ENCODE data around the gene CHPF. TPM values are rescaled to one million over a fixed set of nuclear protein-coding genes. Genes with fewer than 3 reads are reported as not detected.

The CHPF gene
- total RNA-seq, 2 donors from 2014 or later: 14.0 to 27.6 TPM

DNA sequence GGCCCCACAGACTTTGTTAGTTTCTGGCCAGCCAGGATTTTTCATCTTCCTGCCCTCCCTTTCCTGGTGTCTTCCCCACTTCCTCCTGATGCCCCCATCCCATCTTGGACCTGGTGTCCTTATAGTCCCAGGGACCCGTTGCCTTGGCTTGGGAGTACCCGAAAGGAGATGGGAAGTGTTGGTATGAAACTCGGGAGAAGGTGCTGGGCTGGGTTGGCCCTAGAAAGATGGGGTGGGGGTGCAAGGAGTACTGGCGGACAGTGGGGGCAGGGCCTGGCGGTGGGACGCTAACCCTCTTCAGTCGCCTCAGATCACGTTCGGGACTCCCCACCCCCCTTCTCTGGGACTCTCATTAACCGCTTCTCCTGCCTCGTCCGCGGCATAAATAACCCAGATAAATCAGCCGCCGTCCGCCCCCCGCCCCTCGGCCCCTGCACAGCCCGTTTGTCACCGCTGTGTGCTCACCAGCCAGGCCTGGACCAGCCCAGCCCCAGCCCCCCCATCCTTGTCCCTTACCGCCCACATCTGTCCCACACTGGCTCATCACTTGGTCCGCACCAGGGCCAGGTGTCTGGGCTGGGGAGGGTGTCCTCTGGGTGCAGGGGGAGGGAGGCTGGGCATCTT is 33.0 kb downstream of the CHPF start:
- H3K4me1 Mint-ChIP-seq: peaks cover 23% of the 10 kb centered on the region
- H3K4me3 Mint-ChIP-seq: peak overlapping the region; percentile 34
- H3K9me3 Mint-ChIP-seq: no peaks in the 10 kb centered on the region
- no peak for ATAC-seq (replicated peaks)
- peaks cover 49% of the 10 kb centered on the region for H3K27me3 Mint-ChIP-seq
- H3K27ac Mint-ChIP-seq: no peak overlapping the region
- peaks cover 23% of the 10 kb centered on the region for H3K36me3 Mint-ChIP-seq (ENCODE audit: low read depth)

- Mint-ChIP-seq H3K27me3 (peaks cover 47% of the 10 kb centered on the region), H3K4me1 (peaks cover 23% of the 10 kb centered on the region), H3K4me3 (peak overlapping the region; percentile 34), H3K36me3 (ENCODE audit: low read depth) (peaks cover 30% of the 10 kb centered on the region), H3K27ac (no peak overlapping the region), H3K9me3 (no peaks in the 10 kb centered on the region)
- ATAC-seq (replicated peaks): peak; percentile 79
Observed at GRCh38 chr2:219509780-219510511, 33.7 kb downstream of the CHPF start.

- peak overlapping the region; percentile 34 for H3K4me3 Mint-ChIP-seq
- H3K27me3 Mint-ChIP-seq: peaks cover 46% of the 10 kb centered on the region
- H3K36me3 Mint-ChIP-seq (ENCODE audit: low read depth): peaks cover 38% of the 10 kb centered on the region
- H3K27ac Mint-ChIP-seq: no peak overlapping the region
- H3K4me1 Mint-ChIP-seq: peaks cover 28% of the 10 kb centered on the region
- peak; percentile 45 for ATAC-seq (replicated peaks)
- no peaks in the 10 kb centered on the region for H3K9me3 Mint-ChIP-seq
Observed at GRCh38 chr2:219508971-219509779, 34.4 kb downstream of the CHPF start.

DNA sequence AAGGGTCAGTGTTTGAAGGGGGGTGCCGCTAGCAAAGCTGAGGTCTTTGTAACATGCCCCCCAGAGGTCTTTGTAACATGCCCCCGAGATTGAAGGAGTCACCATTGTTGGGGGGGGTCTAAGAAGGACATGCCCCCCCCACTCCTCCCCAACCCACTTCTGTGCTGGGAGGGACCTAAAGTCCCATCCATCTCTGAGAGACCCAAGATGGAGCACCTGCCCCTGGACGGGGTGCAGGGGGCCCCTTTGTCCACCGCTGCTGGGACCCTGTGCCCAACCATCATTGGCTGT is 35.2 kb downstream of the CHPF start:
- Mint-ChIP-seq H3K4me1 (peaks cover 21% of the 10 kb centered on the region), H3K4me3 (no peak overlapping the region), H3K36me3 (ENCODE audit: low read depth) (peaks cover 46% of the 10 kb centered on the region), H3K27ac (no peak overlapping the region), H3K27me3 (peaks cover 38% of the 10 kb centered on the region), H3K9me3 (no peaks in the 10 kb centered on the region)
- ATAC-seq (replicated peaks): no peak

DNA sequence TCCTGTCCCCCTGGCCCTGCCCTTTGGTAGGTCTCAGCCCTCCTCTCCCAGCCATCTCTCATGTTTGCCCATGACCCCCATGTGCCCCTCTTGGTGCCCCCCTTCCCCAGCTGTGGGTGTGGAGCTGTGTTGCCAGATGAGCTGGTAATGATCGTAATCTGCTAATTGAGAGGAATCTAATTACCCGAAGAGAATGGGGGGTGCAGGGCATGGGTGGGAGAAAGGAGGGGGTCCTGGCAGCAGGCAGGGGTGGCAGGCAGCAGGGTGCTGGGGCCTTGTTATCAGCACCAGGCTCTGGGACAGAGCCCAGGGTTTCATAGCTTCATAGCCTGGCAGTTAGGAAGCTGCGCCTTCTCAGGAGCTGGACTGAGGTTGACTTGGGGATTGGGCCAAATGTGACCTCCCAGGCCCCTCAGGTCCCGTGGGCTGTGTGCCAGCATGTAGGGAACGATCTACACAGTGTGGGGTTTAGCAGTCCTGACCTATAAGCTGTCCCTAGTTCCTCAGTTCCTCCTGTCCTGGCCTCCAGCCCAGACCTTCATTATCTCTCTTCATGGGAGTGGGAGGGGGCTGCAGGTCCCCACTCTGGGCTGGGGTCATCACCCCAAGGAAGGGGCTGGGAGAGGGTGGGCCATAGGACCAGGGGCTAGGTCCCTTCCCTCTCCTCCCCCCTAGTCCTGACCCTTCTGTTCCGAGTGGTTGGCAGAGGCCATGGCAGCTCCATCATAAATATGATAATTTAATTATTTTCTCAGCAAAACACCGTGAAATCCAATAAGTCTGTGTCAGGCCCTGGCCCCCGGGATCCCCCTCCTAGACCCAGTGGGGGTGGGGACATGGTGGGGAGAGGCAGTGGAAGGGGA is 35.8 kb downstream of the CHPF start:
- H3K4me3 Mint-ChIP-seq: no peak overlapping the region
- H3K9me3 Mint-ChIP-seq: no peaks in the 10 kb centered on the region
- no peak for ATAC-seq (replicated peaks)
- peaks cover 51% of the 10 kb centered on the region for H3K36me3 Mint-ChIP-seq (ENCODE audit: low read depth)
- H3K27me3 Mint-ChIP-seq: peaks cover 33% of the 10 kb centered on the region
- H3K4me1 Mint-ChIP-seq: peaks cover 18% of the 10 kb centered on the region
- no peak overlapping the region for H3K27ac Mint-ChIP-seq

- Mint-ChIP-seq H3K9me3 (no peaks in the 10 kb centered on the region), H3K27ac (no peak overlapping the region), H3K4me3 (no peak overlapping the region), H3K27me3 (peaks cover 27% of the 10 kb centered on the region), H3K4me1 (peaks cover 18% of the 10 kb centered on the region), H3K36me3 (ENCODE audit: low read depth) (peaks cover 60% of the 10 kb centered on the region)
- ATAC-seq (replicated peaks): no peak
Observed at GRCh38 chr2:219506802-219507526, 36.6 kb downstream of the CHPF start.

- Mint-ChIP-seq H3K4me1 (peaks cover 21% of the 10 kb centered on the region), H3K27me3 (peaks cover 22% of the 10 kb centered on the region), H3K4me3 (no peak overlapping the region), H3K27ac (no peak overlapping the region), H3K9me3 (no peaks in the 10 kb centered on the region), H3K36me3 (ENCODE audit: low read depth) (peaks cover 67% of the 10 kb centered on the region)
- no peak for ATAC-seq (replicated peaks)
Observed at GRCh38 chr2:219506153-219506801, 37.3 kb downstream of the CHPF start.

- peaks cover 15% of the 10 kb centered on the region for H3K27me3 Mint-ChIP-seq
- H3K36me3 Mint-ChIP-seq (ENCODE audit: low read depth): peaks cover 71% of the 10 kb centered on the region
- no peak overlapping the region for H3K27ac Mint-ChIP-seq
- ATAC-seq (replicated peaks): no peak
- H3K4me1 Mint-ChIP-seq: peaks cover 21% of the 10 kb centered on the region
- H3K4me3 Mint-ChIP-seq: no peak overlapping the region
- H3K9me3 Mint-ChIP-seq: no peaks in the 10 kb centered on the region
Observed at GRCh38 chr2:219505585-219505984, 38.0 kb downstream of the CHPF start.

DNA sequence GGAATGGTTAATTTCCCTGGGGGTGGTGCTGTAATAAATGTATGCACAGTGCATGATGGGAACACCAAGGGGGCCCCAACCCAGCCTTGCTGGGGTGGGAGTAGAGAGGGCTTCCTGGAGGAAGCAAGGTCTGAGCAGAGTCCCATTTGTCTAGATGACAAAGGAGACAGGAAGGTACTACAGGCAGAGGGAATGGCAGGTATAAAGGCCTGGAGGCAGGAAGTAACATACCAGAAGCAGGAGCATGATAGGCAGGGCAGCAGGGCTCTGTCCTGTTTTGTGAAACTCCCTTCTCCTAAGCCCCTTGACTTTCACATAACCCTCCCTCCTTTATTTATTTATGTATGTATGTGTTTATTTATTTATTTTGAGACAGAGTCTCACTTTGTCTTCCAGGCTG is 41.0 kb downstream of the CHPF start:
- peaks cover 24% of the 10 kb centered on the region for H3K4me1 Mint-ChIP-seq
- peaks cover 77% of the 10 kb centered on the region for H3K36me3 Mint-ChIP-seq (ENCODE audit: low read depth)

DNA sequence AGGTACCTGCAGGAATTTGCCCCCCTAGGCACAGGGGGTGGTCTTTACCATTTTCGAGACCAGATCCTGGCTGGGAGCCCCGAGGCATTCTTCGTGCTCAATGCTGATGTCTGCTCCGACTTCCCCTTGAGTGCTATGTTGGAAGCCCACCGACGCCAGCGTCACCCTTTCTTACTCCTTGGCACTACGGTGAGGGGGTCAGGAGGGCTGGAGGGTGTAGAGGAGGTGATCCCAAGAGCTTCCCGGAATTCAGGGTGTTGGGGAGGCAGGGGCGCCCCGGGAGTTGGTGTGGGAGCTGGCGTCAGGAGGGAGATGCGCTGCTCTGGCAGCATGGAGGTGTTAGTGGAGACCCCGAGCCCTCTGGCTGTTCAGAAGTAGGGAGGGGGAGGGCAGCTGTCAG is 41.8 kb downstream of the CHPF start:
- ATAC-seq (replicated peaks): no peak
- Mint-ChIP-seq H3K27me3 (peaks cover 5% of the 10 kb centered on the region), H3K36me3 (ENCODE audit: low read depth) (peaks cover 70% of the 10 kb centered on the region), H3K4me1 (peaks cover 24% of the 10 kb centered on the region), H3K27ac (no peak overlapping the region), H3K4me3 (no peak overlapping the region), H3K9me3 (no peaks in the 10 kb centered on the region)

More for the DNA sequence above, 41.0 kb downstream of the CHPF start:
- Mint-ChIP-seq H3K27ac (no peak overlapping the region), H3K27me3 (peaks cover 4% of the 10 kb centered on the region), H3K4me3 (no peak overlapping the region), H3K9me3 (no peaks in the 10 kb centered on the region)
- no peak for ATAC-seq (replicated peaks)

DNA sequence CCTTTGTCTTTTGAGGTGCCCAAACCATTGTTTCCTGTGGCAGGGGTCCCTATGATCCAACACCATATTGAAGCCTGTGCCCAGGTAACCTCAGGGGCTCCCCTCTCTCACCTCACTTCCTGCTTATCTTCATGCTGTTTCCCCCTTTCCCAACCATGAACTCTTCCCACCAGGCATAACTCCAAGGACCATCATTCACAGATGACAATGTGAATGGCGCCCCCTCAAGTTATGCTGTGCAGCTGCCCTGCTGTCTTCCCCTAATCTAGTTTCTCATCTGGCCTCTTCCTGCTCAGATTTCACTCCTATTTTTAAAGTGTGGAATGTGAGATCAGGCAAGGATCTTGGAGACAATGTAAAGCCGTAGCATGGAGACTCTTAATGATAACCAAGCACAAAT is 43.5 kb downstream of the CHPF start:
- ATAC-seq (replicated peaks): no peak
- H3K27ac Mint-ChIP-seq: peak overlapping the region; percentile 87

GRCh38 chr2:219499555-219499954 is 44.1 kb downstream of the CHPF start:
- no peak for ATAC-seq (replicated peaks)
- Mint-ChIP-seq H3K27ac (peak overlapping the region; percentile 87), H3K4me1 (peaks cover 21% of the 10 kb centered on the region), H3K27me3 (peaks cover 17% of the 10 kb centered on the region), H3K36me3 (ENCODE audit: low read depth) (peaks cover 47% of the 10 kb centered on the region), H3K9me3 (no peaks in the 10 kb centered on the region), H3K4me3 (peak overlapping the region; percentile 92)

More for the DNA sequence above, 43.5 kb downstream of the CHPF start:
- Mint-ChIP-seq H3K4me1 (peaks cover 24% of the 10 kb centered on the region), H3K9me3 (no peaks in the 10 kb centered on the region), H3K27me3 (peaks cover 12% of the 10 kb centered on the region), H3K36me3 (ENCODE audit: low read depth) (peaks cover 53% of the 10 kb centered on the region), H3K4me3 (peak overlapping the region; percentile 92)

DNA sequence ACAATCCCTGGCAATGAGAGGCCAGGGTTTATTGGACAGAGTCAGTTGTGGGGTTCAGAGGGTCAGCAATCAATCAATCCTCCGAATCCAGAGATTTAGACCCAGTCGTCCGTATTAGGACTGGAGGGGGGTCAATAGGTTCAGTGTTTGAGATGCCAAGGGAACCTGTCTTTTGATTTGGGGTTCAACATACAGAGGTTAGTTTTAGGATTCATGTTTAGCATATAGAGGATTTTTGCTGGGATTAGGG is 44.6 kb downstream of the CHPF start:
- Mint-ChIP-seq H3K4me1 (peaks cover 17% of the 10 kb centered on the region), H3K27ac (peak overlapping the region; percentile 87), H3K9me3 (no peaks in the 10 kb centered on the region), H3K4me3 (peak overlapping the region; percentile 92), H3K27me3 (peaks cover 20% of the 10 kb centered on the region), H3K36me3 (ENCODE audit: low read depth) (peaks cover 41% of the 10 kb centered on the region)
- no peak for ATAC-seq (replicated peaks)

Measured in activated T-helper 17 cell treated with anti-CD3 and anti-CD28 coated beads, Interleukin-2, amount 50 U/mL, for 72 hours (primary cell).